Measurements from ENCODE around the gene FER. TPM values are rescaled to one million over a fixed set of nuclear protein-coding genes. Genes with fewer than 3 reads are reported as not detected.

Gene FER
- total and polyA plus RNA-seq, 9 of the 15 experiments (the other 6 are each of a cell fraction or from before 2014, with no cell fraction given) = 6.7 to 18.2 (median 8.9) TPM

DNA sequence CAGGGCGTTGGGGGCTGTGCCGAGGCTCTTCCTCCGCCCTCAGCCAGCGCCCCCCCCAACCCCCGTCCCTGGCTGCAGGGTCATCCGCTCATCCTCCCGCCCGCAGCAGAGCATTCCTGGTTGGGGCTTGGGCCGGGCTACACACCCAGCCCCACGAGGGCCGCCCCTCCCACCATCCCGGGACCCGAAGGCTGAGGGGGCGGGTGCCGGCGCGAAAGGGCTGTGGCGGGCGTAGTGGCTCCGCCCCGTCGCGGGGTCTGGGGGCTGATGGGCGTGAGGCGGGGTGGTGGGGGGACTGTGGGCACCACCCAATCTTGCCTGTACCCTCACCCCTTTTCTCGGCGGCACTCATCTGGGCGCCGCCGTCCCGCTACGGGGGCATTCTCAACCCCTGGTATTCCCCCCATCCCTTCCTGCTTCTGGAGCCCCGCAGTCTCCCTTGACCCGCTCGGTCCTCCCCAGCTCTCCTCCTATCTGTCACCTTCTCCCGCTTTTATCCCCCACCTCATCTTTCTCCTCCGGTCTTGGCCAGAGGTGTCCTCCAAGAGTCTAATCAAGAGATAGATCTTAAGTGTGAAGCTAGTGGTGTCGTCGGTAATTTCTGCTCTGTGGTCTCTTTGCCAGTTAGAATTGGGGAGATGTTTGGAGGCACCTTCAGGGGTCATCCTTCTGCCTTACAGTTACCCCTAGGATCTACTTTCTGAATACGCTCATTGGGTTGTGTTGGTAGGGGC, 1.6 kb downstream of the FER start (continued):
- TF ChIP-seq, protein P1, sequence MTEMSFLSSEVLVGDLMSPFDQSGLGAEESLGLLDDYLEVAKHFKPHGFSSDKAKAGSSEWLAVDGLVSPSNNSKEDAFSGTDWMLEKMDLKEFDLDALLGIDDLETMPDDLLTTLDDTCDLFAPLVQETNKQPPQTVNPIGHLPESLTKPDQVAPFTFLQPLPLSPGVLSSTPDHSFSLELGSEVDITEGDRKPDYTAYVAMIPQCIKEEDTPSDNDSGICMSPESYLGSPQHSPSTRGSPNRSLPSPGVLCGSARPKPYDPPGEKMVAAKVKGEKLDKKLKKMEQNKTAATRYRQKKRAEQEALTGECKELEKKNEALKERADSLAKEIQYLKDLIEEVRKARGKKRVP (CRISPR knock-in tag; IDR thresholded peaks at IDR 0.05) = no peak
- TF ChIP-seq TSC22D4 (tag; IDR thresholded peaks at IDR 0.05) (no peak), CAMTA2 (CRISPR knock-in tag; conservative IDR thresholded peaks at IDR 0.05) (no peak), ZBTB17 (CRISPR knock-in tag; IDR thresholded peaks at IDR 0.05) (0 out of 2 replicates have a peak, but pooled peaks have one; percentile 41), SIN3A (IDR thresholded peaks at IDR 0.05; ENCODE audit: borderline replicate concordance in 2 of 2, control insufficient read depth in 1 of 2, low read depth in 2 of 2, low read length in 2 of 2) (0 out of 4 replicates have a peak, but pooled peaks of 1 of the 2 experiments have one; percentile 45), EGR1 (conservative IDR thresholded peaks at IDR 0.05) (peak; percentile 73), POLR3A (IDR thresholded peaks at IDR 0.05; ENCODE audit: borderline replicate concordance, extremely low read depth, insufficient read depth, insufficient read length) (no peak), XRCC5 (IDR thresholded peaks at IDR 0.05; ENCODE audit: low read depth, low read length) (no peak), TRIM24 (IDR thresholded peaks at IDR 0.05) (peak in 1 of 2 experiments; percentile 40; a peak in 2 of 4 replicates), CTBP1 (IDR thresholded peaks at IDR 0.05; ENCODE audit: borderline replicate concordance) (peak; percentile 55), PURB (CRISPR knock-in tag; IDR thresholded peaks at IDR 0.05; ENCODE audit: low read depth) (no peak)
- TF ChIP-seq, protein P2, sequence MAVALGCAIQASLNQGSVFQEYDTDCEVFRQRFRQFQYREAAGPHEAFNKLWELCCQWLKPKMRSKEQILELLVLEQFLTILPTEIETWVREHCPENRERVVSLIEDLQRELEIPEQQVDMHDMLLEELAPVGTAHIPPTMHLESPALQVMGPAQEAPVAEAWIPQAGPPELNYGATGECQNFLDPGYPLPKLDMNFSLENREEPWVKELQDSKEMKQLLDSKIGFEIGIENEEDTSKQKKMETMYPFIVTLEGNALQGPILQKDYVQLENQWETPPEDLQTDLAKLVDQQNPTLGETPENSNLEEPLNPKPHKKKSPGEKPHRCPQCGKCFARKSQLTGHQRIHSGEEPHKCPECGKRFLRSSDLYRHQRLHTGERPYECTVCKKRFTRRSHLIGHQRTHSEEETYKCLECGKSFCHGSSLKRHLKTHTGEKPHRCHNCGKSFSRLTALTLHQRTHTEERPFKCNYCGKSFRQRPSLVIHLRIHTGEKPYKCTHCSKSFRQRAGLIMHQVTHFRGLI (CRISPR knock-in tag; IDR thresholded peaks at IDR 0.05) = no peak
- TF ChIP-seq, protein P3, sequence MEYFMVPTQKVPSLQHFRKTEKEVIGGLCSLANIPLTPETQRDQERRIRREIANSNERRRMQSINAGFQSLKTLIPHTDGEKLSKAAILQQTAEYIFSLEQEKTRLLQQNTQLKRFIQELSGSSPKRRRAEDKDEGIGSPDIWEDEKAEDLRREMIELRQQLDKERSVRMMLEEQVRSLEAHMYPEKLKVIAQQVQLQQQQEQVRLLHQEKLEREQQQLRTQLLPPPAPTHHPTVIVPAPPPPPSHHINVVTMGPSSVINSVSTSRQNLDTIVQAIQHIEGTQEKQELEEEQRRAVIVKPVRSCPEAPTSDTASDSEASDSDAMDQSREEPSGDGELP (CRISPR knock-in tag; IDR thresholded peaks at IDR 0.05; ENCODE audit: borderline replicate concordance) = no peak
- TF ChIP-seq, protein P4, sequence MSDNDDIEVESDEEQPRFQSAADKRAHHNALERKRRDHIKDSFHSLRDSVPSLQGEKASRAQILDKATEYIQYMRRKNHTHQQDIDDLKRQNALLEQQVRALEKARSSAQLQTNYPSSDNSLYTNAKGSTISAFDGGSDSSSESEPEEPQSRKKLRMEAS (CRISPR knock-in tag; IDR thresholded peaks at IDR 0.05) = peak; percentile 36; the same call in 1 of the 2 replicates
- TF ChIP-seq, protein P5, sequence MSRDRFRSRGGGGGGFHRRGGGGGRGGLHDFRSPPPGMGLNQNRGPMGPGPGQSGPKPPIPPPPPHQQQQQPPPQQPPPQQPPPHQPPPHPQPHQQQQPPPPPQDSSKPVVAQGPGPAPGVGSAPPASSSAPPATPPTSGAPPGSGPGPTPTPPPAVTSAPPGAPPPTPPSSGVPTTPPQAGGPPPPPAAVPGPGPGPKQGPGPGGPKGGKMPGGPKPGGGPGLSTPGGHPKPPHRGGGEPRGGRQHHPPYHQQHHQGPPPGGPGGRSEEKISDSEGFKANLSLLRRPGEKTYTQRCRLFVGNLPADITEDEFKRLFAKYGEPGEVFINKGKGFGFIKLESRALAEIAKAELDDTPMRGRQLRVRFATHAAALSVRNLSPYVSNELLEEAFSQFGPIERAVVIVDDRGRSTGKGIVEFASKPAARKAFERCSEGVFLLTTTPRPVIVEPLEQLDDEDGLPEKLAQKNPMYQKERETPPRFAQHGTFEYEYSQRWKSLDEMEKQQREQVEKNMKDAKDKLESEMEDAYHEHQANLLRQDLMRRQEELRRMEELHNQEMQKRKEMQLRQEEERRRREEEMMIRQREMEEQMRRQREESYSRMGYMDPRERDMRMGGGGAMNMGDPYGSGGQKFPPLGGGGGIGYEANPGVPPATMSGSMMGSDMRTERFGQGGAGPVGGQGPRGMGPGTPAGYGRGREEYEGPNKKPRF (IDR thresholded peaks at IDR 0.05; ENCODE audit: low read depth, low read length) = no peak
- TF ChIP-seq, protein P6, sequence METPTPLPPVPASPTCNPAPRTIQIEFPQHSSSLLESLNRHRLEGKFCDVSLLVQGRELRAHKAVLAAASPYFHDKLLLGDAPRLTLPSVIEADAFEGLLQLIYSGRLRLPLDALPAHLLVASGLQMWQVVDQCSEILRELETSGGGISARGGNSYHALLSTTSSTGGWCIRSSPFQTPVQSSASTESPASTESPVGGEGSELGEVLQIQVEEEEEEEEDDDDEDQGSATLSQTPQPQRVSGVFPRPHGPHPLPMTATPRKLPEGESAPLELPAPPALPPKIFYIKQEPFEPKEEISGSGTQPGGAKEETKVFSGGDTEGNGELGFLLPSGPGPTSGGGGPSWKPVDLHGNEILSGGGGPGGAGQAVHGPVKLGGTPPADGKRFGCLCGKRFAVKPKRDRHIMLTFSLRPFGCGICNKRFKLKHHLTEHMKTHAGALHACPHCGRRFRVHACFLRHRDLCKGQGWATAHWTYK (CRISPR knock-in tag; IDR thresholded peaks at IDR 0.05) = no peak
- TF ChIP-seq, protein P7, sequence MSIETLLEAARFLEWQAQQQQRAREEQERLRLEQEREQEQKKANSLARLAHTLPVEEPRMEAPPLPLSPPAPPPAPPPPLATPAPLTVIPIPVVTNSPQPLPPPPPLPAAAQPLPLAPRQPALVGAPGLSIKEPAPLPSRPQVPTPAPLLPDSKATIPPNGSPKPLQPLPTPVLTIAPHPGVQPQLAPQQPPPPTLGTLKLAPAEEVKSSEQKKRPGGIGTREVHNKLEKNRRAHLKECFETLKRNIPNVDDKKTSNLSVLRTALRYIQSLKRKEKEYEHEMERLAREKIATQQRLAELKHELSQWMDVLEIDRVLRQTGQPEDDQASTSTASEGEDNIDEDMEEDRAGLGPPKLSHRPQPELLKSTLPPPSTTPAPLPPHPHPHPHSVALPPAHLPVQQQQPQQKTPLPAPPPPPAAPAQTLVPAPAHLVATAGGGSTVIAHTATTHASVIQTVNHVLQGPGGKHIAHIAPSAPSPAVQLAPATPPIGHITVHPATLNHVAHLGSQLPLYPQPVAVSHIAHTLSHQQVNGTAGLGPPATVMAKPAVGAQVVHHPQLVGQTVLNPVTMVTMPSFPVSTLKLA (conservative IDR thresholded peaks at IDR 0.05) = peak in 1 of 2 experiments; percentile 36; a peak in 2 of 4 replicates
